ENCODE results near the gene LRRC75A.

LRRC75A gene

GRCh38 chr17:16511593-16511992 lies 19.6 kb upstream of the LRRC75A start:
- 100% methylated on average over 1 of the region's 1 CpG for WGBS (ENCODE audit: insufficient coverage)
- peaks cover 0 to 2% (median 0%) of the 10 kb centered on the region in 5 experiments for H3K27me3 ChIP-seq (replicated peaks in 2 of 5; ENCODE audit: control insufficient read depth in 4 of 5, insufficient read depth in 5 of 5, low read length in 4 of 5)
- ChIA-PET POLR2A (interaction anchor here (0.5 kb wide), 1 partner anchor 1736 kb away, joined by 5 read pairs; no protein-coding TSS in a partner anchor), CTCF (interaction anchor here (0.8 to 5.2 kb wide), 4 partner anchors 10 to 59 kb away, joined by 3 to 32 read pairs (median 8); no protein-coding TSS in a partner anchor)
- no peak overlapping the region for H3K27ac ChIP-seq (ENCODE audit: insufficient read depth in 1 of 2, low read depth in 1 of 2, low read length in 2 of 2, poor library complexity in 1 of 2, severe bottlenecking in 2 of 2)
- DNase-seq = peak in 1 of 3 donors; percentile 24
- no peaks in the 10 kb centered on the region for H3K36me3 ChIP-seq (ENCODE audit: control insufficient read depth in 4 of 4, insufficient read depth in 4 of 4, low read length in 3 of 4)
- no peaks in the 10 kb centered on the region for H3K9me3 ChIP-seq (ENCODE audit: control extremely low read depth in 1 of 5, control insufficient read depth in 4 of 5, insufficient read depth in 2 of 5, low read depth in 1 of 5, low read length in 4 of 5)
- peak overlapping the region in 1 of 7 experiments; percentile 24 for H3K4me3 ChIP-seq (ENCODE audit: control insufficient read depth in 1 of 7, extremely low read depth in 1 of 7, insufficient read depth in 4 of 7, low read depth in 2 of 7, low read length in 6 of 7)
- peaks cover 0 to 18% (median 12%) of the 10 kb centered on the region in 4 experiments for H3K4me1 ChIP-seq (ENCODE audit: control extremely low read depth in 1 of 4, control insufficient read depth in 4 of 4, insufficient read depth in 4 of 4, low read length in 3 of 4)

- POLR2A ChIA-PET = no interaction called here
- CTCF ChIA-PET = interaction anchor here (0.7 to 1.3 kb wide), 3 partner anchors 12 to 45 kb away, joined by 3 read pairs; no protein-coding TSS in a partner anchor
- H3K27me3 ChIP-seq (replicated peaks in 2 of 5; ENCODE audit: control insufficient read depth in 4 of 5, insufficient read depth in 5 of 5, low read length in 4 of 5) = no peaks in the 10 kb centered on the region
- 68% methylated on average over 8 of the region's 8 CpGs for WGBS (ENCODE audit: insufficient coverage)
- H3K4me3 ChIP-seq (ENCODE audit: control insufficient read depth in 1 of 7, extremely low read depth in 1 of 7, insufficient read depth in 4 of 7, low read depth in 2 of 7, low read length in 6 of 7) = no peak overlapping the region
- no peak overlapping the region for H3K27ac ChIP-seq (ENCODE audit: insufficient read depth in 1 of 2, low read depth in 1 of 2, low read length in 2 of 2, poor library complexity in 1 of 2, severe bottlenecking in 2 of 2)
- H3K9me3 ChIP-seq (ENCODE audit: control extremely low read depth in 1 of 5, control insufficient read depth in 4 of 5, insufficient read depth in 2 of 5, low read depth in 1 of 5, low read length in 4 of 5) = no peaks in the 10 kb centered on the region
- DNase-seq = no peak
- H3K4me1 ChIP-seq (ENCODE audit: control extremely low read depth in 1 of 4, control insufficient read depth in 4 of 4, insufficient read depth in 4 of 4, low read length in 3 of 4) = peaks cover 0 to 18% (median 12%) of the 10 kb centered on the region in 4 experiments
- no peaks in the 10 kb centered on the region for H3K36me3 ChIP-seq (ENCODE audit: control insufficient read depth in 4 of 4, insufficient read depth in 4 of 4, low read length in 3 of 4)
These were observed 16.0 kb upstream of the LRRC75A start for GRCh38 chr17:16507918-16508533.

GRCh38 chr17:16506188-16506587 lies 14.2 kb upstream of the LRRC75A start:
- H3K27me3 ChIP-seq (replicated peaks in 2 of 5; ENCODE audit: control insufficient read depth in 4 of 5, insufficient read depth in 5 of 5, low read length in 4 of 5) = no peaks in the 10 kb centered on the region
- POLR2A ChIA-PET = no interaction called here
- 90% methylated on average over 3 of the region's 3 CpGs for WGBS (ENCODE audit: insufficient coverage)
- no peak overlapping the region for H3K4me3 ChIP-seq (ENCODE audit: control insufficient read depth in 1 of 7, extremely low read depth in 1 of 7, insufficient read depth in 4 of 7, low read depth in 2 of 7, low read length in 6 of 7)
- H3K36me3 ChIP-seq (ENCODE audit: control insufficient read depth in 4 of 4, insufficient read depth in 4 of 4, low read length in 3 of 4) = no peaks in the 10 kb centered on the region
- H3K27ac ChIP-seq (ENCODE audit: insufficient read depth in 1 of 2, low read depth in 1 of 2, low read length in 2 of 2, poor library complexity in 1 of 2, severe bottlenecking in 2 of 2) = no peak overlapping the region
- no peak for DNase-seq
- peaks cover 0 to 5% (median under 1%) of the 10 kb centered on the region in 4 experiments for H3K4me1 ChIP-seq (ENCODE audit: control extremely low read depth in 1 of 4, control insufficient read depth in 4 of 4, insufficient read depth in 4 of 4, low read length in 3 of 4)
- no peaks in the 10 kb centered on the region for H3K9me3 ChIP-seq (ENCODE audit: control extremely low read depth in 1 of 5, control insufficient read depth in 4 of 5, insufficient read depth in 2 of 5, low read depth in 1 of 5, low read length in 4 of 5)
- CTCF ChIA-PET = no interaction called here

GRCh38 chr17:16504984-16505383 lies 13.0 kb upstream of the LRRC75A start:
- no peak overlapping the region for H3K27ac ChIP-seq (ENCODE audit: insufficient read depth in 1 of 2, low read depth in 1 of 2, low read length in 2 of 2, poor library complexity in 1 of 2, severe bottlenecking in 2 of 2)
- no peaks in the 10 kb centered on the region for H3K9me3 ChIP-seq (ENCODE audit: control extremely low read depth in 1 of 5, control insufficient read depth in 4 of 5, insufficient read depth in 2 of 5, low read depth in 1 of 5, low read length in 4 of 5)
- no peaks in the 10 kb centered on the region for H3K27me3 ChIP-seq (replicated peaks in 2 of 5; ENCODE audit: control insufficient read depth in 4 of 5, insufficient read depth in 5 of 5, low read length in 4 of 5)
- no peak overlapping the region for H3K4me3 ChIP-seq (ENCODE audit: control insufficient read depth in 1 of 7, extremely low read depth in 1 of 7, insufficient read depth in 4 of 7, low read depth in 2 of 7, low read length in 6 of 7)
- H3K36me3 ChIP-seq (ENCODE audit: control insufficient read depth in 4 of 4, insufficient read depth in 4 of 4, low read length in 3 of 4) = no peaks in the 10 kb centered on the region
- ChIA-PET CTCF (interaction anchor here (1.6 kb wide), 1 partner anchor 16 kb away, joined by 5 read pairs; no protein-coding TSS in a partner anchor), POLR2A (no interaction called here)
- WGBS (ENCODE audit: insufficient coverage) = 88% methylated on average over 1 of the region's 3 CpGs
- no peaks in the 10 kb centered on the region for H3K4me1 ChIP-seq (ENCODE audit: control extremely low read depth in 1 of 4, control insufficient read depth in 4 of 4, insufficient read depth in 4 of 4, low read length in 3 of 4)
- no peak for DNase-seq

GRCh38 chr17:16496820-16497489 lies 5.0 kb upstream of the LRRC75A start:
- ChIA-PET POLR2A (no interaction called here), CTCF (interaction anchor here (2.9 kb wide), 1 partner anchor 24 kb away, joined by 10 read pairs; no protein-coding TSS in a partner anchor)
- WGBS (ENCODE audit: insufficient coverage) = 99% methylated on average over 10 of the region's 12 CpGs
- Histone ChIP-seq H3K9me3 (ENCODE audit: control extremely low read depth in 1 of 5, control insufficient read depth in 4 of 5, insufficient read depth in 2 of 5, low read depth in 1 of 5, low read length in 4 of 5) (no peaks in the 10 kb centered on the region), H3K4me3 (ENCODE audit: control insufficient read depth in 1 of 7, extremely low read depth in 1 of 7, insufficient read depth in 4 of 7, low read depth in 2 of 7, low read length in 6 of 7) (no peak overlapping the region), H3K4me1 (ENCODE audit: control extremely low read depth in 1 of 4, control insufficient read depth in 4 of 4, insufficient read depth in 4 of 4, low read length in 3 of 4) (peaks cover 0 to 7% (median 4%) of the 10 kb centered on the region in 4 experiments), H3K36me3 (ENCODE audit: control insufficient read depth in 4 of 4, insufficient read depth in 4 of 4, low read length in 3 of 4) (no peaks in the 10 kb centered on the region), H3K27ac (ENCODE audit: insufficient read depth in 1 of 2, low read depth in 1 of 2, low read length in 2 of 2, poor library complexity in 1 of 2, severe bottlenecking in 2 of 2) (no peak overlapping the region), H3K27me3 (replicated peaks in 2 of 5; ENCODE audit: control insufficient read depth in 4 of 5, insufficient read depth in 5 of 5, low read length in 4 of 5) (peaks cover 0 to 22% (median 3%) of the 10 kb centered on the region in 5 experiments)
- DNase-seq = no peak

- ChIA-PET POLR2A (no interaction called here), CTCF (interaction anchor here (0.9 to 2.9 kb wide), 3 partner anchors 16 to 33 kb away, joined by 3 to 10 read pairs (median 3); no protein-coding TSS in a partner anchor)
- no peak for DNase-seq
- H3K36me3 ChIP-seq (ENCODE audit: control insufficient read depth in 4 of 4, insufficient read depth in 4 of 4, low read length in 3 of 4) = no peaks in the 10 kb centered on the region
- H3K4me1 ChIP-seq (ENCODE audit: control extremely low read depth in 1 of 4, control insufficient read depth in 4 of 4, insufficient read depth in 4 of 4, low read length in 3 of 4) = peaks cover 0 to 10% (median 7%) of the 10 kb centered on the region in 4 experiments
- peaks cover 0 to 23% (median 4%) of the 10 kb centered on the region in 5 experiments for H3K27me3 ChIP-seq (replicated peaks in 2 of 5; ENCODE audit: control insufficient read depth in 4 of 5, insufficient read depth in 5 of 5, low read length in 4 of 5)
- H3K4me3 ChIP-seq (ENCODE audit: control insufficient read depth in 1 of 7, extremely low read depth in 1 of 7, insufficient read depth in 4 of 7, low read depth in 2 of 7, low read length in 6 of 7) = no peak overlapping the region
- no peak overlapping the region for H3K27ac ChIP-seq (ENCODE audit: insufficient read depth in 1 of 2, low read depth in 1 of 2, low read length in 2 of 2, poor library complexity in 1 of 2, severe bottlenecking in 2 of 2)
- no peaks in the 10 kb centered on the region for H3K9me3 ChIP-seq (ENCODE audit: control extremely low read depth in 1 of 5, control insufficient read depth in 4 of 5, insufficient read depth in 2 of 5, low read depth in 1 of 5, low read length in 4 of 5)
- 87% methylated on average over 9 of the region's 12 CpGs for WGBS (ENCODE audit: insufficient coverage)
These were observed 4.2 kb upstream of the LRRC75A start for GRCh38 chr17:16495980-16496819.
